Left lung (tissue), 10 donors: ENCODE data around the gene JARID2. TPM values are rescaled to one million over a fixed set of nuclear protein-coding genes. Genes with fewer than 3 reads are reported as not detected.

Experiments used
- ATAC-seq: fragments of 200-7000 bp; cut with Tn5 transposase; one replicate; pipeline ENCODE4 v1.9.1; 2020; ENCODE audit warnings: moderate library complexity
- DNase-seq, 4 donors: peaks; one replicate each; pipeline ENCODE4 v3.0.0-alpha.2; 2013 to 2020
- H3K27ac ChIP-seq, 2 donors: fragments of 200-600 bp; sonication (generic) in 1 of 2; one replicate each; pipeline versions ENCODE4 v1.5.0 to v1.8.0; 2020 to 2021
- H3K27me3 ChIP-seq, 2 donors: fragments of 200-600 bp; sonication (generic) in 1 of 2; one replicate each; pipeline versions ENCODE4 v1.5.0 to v1.8.0; 2020 to 2021
- H3K36me3 ChIP-seq, 2 donors: fragments of 200-600 bp; sonication (generic) in 1 of 2; one replicate each; pipeline versions ENCODE4 v1.5.0 to v1.8.0; 2020 to 2021
- H3K4me1 ChIP-seq, 2 donors: fragments of 200-600 bp; one replicate each; pipeline ENCODE4 v1.8.0; 2021
- H3K4me3 ChIP-seq, 2 donors: fragments of 200-600 bp; sonication (generic) in 1 of 2; one replicate each; pipeline versions ENCODE4 v1.5.0 to v1.8.0; 2020 to 2021; ENCODE audit warnings: mild to moderate bottlenecking in 1 of 2
- H3K9me3 ChIP-seq, 2 donors: fragments of 200-600 bp; sonication (generic) in 1 of 2; one replicate each; pipeline versions ENCODE4 v1.5.0 to v1.8.0; 2020 to 2021
- CTCF ChIP-seq, 2 donors: fragments of 200-600 bp; sonication (generic) in 1 of 2; IDR thresholded peaks; one replicate each; pipeline versions ENCODE4 v1.5.0 to v1.8.0; 2021; ENCODE audit warnings: antibody characterized with exemption in 2 of 2
- intact Hi-C, 2 donors: fragments of 100-400 bp; cut with DNase I; formaldehyde crosslinking; loops; one replicate each; pipeline versions ENCODE4 v1.11.2 to v1.14.2; 2022
- polyA plus RNA-seq, 6 donors: library from polyadenylated mRNA; unstranded; fragments of 120-200 nt; gene quantifications; one replicate each; pipeline ENCODE4 v1.2.1, GENCODE V29; 2013; ENCODE audit not compliant: insufficient read length in 6 of 6
- total RNA-seq, 2 donors: library from RNA; stranded (reverse); fragmentation: NEBNext Ultra II Directional; extraction: Animal tissue kit (Norgen Biotek cat#: 25700); gene quantifications; one replicate each; pipeline ENCODE4 v1.2.1, GENCODE V29; 2021
- donor health status: DM: no; HTN: yes; CAD: no.
- donor health status: DM: no; HTN: no; CAD: no.

JARID2 gene
- total and polyA plus RNA-seq, 8 donors: 10.2 to 19.4 (median 17.8) TPM

- ATAC-seq (no peak), DNase-seq (no peak)
- no peaks in the 10 kb centered on the region for H3K27me3 ChIP-seq
- intact Hi-C loops: no loop called here
- peaks cover 0 to 5% of the 10 kb centered on the region in 2 donors for H3K9me3 ChIP-seq
- H3K4me3 ChIP-seq: no peak overlapping the region
- TF ChIP-seq CTCF (IDR thresholded peaks at IDR 0.05): no peak
- H3K36me3 ChIP-seq: no peaks in the 10 kb centered on the region
- peaks cover 18 to 91% of the 10 kb centered on the region in 2 donors for H3K4me1 ChIP-seq
- no peak overlapping the region for H3K27ac ChIP-seq
Measured at GRCh38 chr6:15439410-15440025, 193.6 kb downstream of the JARID2 start.

- intact Hi-C loops: no loop called here
- DNase-seq: no peak
Measured at GRCh38 chr6:15440040-15440439, 194.2 kb downstream of the JARID2 start.

GRCh38 chr6:15441215-15441868 lies 195.5 kb downstream of the JARID2 start:
- TF ChIP-seq CTCF (IDR thresholded peaks at IDR 0.05): peak; percentile 73 to 76
- DNase-seq (peak in 1 of 4 donors; percentile 72), ATAC-seq (peak; percentile 74)
- Histone ChIP-seq H3K4me1 (peaks cover 18 to 88% of the 10 kb centered on the region in 2 donors), H3K36me3 (no peaks in the 10 kb centered on the region), H3K9me3 (no peaks in the 10 kb centered on the region), H3K27me3 (no peaks in the 10 kb centered on the region), H3K27ac (no peak overlapping the region), H3K4me3 (no peak overlapping the region)
- intact Hi-C loops: no loop called here

More at GRCh38 chr6:15440040-15440439, 194.2 kb downstream of the JARID2 start:
- no peak for ATAC-seq
- H3K36me3 ChIP-seq: no peaks in the 10 kb centered on the region
- H3K4me1 ChIP-seq: peaks cover 18 to 96% of the 10 kb centered on the region in 2 donors
- H3K27me3 ChIP-seq: no peaks in the 10 kb centered on the region
- H3K9me3 ChIP-seq: peaks cover 0 to under 1% of the 10 kb centered on the region in 2 donors
- H3K27ac ChIP-seq: no peak overlapping the region
- no peak for TF ChIP-seq CTCF (IDR thresholded peaks at IDR 0.05)
- no peak overlapping the region for H3K4me3 ChIP-seq

GRCh38 chr6:15441981-15442380 lies 196.1 kb downstream of the JARID2 start:
- Histone ChIP-seq H3K4me1 (peaks cover 18 to 81% of the 10 kb centered on the region in 2 donors), H3K27ac (peak overlapping the region in 1 of 2 donors; percentile 20), H3K4me3 (no peak overlapping the region), H3K27me3 (no peaks in the 10 kb centered on the region), H3K36me3 (no peaks in the 10 kb centered on the region), H3K9me3 (no peaks in the 10 kb centered on the region)
- intact Hi-C loops: no loop called here
- no peak for TF ChIP-seq CTCF (IDR thresholded peaks at IDR 0.05)
- ATAC-seq (no peak), DNase-seq (no peak)

- no peaks in the 10 kb centered on the region for H3K9me3 ChIP-seq
- DNase-seq (no peak), ATAC-seq (no peak)
- no peaks in the 10 kb centered on the region for H3K27me3 ChIP-seq
- H3K27ac ChIP-seq: peak overlapping the region in 1 of 2 donors; percentile 20
- peaks cover 18 to 81% of the 10 kb centered on the region in 2 donors for H3K4me1 ChIP-seq
- intact Hi-C loops: no loop called here
- H3K36me3 ChIP-seq: no peaks in the 10 kb centered on the region
- no peak for TF ChIP-seq CTCF (IDR thresholded peaks at IDR 0.05)
- no peak overlapping the region for H3K4me3 ChIP-seq
Measured at GRCh38 chr6:15442467-15442866, 196.6 kb downstream of the JARID2 start.
